ENCODE measurements around the gene EPHX1.
"Not testable (repeated sequence)": the region's sequence is repeated elsewhere in the genome, so short reads cannot be mapped to it uniquely, and the experiment has no call there.

EPHX1 gene

DNA sequence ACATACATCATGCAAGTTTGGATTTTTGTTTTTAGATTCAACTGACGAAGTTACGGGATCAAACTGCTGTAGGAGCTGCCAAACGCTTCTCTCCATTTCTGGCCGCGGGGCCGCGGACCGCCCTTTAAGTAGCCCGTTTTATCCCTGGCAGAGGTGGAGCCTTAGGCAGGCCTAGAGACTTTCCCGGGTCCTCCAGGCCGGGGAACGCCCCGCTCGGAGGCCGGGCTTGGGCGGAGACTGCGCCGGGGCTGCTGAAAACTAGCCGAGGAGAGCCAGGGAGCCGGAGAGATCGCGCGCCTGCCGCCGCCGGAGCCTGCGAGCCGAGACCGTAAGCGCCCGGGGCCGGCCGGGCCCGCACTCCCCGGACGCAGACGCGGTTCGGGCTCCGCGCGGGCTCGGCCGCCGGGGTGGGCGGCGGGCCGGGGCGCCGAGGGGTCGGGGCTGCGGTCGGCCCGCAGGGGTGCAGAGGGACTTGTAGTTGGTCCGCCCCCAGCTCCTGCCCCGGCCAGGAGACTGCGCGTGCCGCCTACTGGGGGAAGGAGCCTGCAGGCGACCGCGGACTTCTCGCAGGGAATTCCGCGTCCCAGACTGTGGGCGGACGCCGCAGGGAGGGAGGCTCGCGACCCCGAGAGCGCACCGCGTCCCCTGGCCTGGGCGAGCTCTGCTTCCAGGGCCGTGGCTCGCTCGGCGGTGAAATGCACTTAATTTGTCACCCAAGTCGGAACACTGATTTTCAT is at the start of gene EPHX1:
Gene EPHX1, plus strand, starts transcription at position 283 of the 737 bp plus-strand sequence. CDS start 18,606 bp downstream, outside the sequence.
- DNase-seq: peak; percentile 55

DNA sequence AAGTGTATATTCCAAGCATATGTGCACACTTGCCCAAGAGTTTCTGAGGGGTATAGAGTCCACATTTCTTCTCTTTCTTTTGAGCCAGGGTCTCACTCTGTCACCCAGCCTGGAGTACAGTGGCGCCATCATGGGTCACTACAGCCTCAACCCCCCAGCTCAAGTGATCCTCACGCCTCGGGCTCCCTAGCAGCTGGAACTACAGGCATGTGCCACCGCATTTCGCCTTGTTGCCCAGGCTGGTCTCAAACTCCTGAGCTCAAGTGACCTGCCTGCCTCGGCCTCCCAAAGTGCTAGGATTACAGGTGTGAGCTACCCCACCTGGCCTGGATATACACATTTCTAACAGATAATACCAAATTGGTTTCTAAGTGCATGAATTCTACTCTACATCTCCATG is 49.4 kb upstream of the EPHX1 start:
- DNase-seq: no peak

DNA sequence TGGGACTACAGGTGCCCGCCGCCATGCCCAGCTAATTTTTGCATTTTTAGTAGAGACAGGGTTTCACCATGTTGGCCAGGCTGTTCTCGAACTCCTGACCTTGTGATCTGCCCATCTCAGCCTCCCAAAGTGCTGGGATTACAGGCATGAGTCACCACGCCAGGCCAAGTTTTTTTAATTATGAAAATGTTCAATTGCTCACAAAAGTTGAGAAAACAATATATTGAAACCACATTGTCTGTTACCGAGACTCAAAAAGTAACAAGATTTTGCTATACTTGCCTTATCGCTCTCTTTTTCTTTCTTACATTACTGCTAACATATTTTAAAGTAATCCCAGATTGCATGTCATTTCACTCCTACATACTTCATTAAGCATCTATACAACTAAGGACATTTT is 48.5 kb upstream of the EPHX1 start:
- DNase-seq: not testable (repeated sequence)

DNA sequence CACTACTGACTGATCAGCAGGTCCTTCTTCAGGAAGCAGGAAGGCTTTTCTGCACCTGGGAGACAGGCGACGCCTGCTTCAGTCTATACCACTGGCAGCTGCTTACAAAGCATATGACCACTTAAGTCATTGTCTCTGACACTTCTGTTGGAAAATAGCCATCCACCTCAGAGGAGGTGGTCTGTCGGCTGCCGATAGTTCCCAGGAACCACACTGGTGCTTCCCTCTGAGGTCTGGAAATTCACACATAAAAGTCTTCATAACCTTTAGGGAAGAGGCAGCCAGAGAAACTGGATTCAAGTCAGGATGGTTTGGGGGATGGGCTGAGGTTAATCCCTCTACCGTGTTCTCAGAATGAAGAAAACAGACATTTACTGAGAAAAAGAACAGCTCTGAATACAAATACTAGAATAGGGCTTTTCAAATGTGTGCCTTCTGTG is 47.9 kb upstream of the EPHX1 start:
- DNase-seq: no peak

DNA sequence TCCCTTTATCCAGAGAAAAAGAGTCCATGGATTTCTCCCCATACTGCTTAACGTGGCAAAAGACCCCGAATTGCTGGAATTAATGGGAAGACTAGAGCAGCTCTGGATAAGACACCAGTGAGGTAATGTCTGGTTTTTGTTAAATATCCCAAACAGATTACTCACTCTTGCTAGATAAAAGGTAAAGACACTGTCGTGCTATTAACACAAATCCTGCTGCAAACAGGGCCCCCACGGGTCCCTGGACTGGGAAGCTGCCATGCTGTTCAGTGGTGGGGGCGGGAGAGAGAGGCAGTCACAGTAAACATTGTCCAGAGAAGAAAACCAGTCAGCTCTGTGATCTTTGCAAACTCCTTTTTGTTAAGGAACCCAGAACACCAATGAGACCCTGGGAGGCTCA is 47.5 kb upstream of the EPHX1 start:
- no peak for DNase-seq

DNA sequence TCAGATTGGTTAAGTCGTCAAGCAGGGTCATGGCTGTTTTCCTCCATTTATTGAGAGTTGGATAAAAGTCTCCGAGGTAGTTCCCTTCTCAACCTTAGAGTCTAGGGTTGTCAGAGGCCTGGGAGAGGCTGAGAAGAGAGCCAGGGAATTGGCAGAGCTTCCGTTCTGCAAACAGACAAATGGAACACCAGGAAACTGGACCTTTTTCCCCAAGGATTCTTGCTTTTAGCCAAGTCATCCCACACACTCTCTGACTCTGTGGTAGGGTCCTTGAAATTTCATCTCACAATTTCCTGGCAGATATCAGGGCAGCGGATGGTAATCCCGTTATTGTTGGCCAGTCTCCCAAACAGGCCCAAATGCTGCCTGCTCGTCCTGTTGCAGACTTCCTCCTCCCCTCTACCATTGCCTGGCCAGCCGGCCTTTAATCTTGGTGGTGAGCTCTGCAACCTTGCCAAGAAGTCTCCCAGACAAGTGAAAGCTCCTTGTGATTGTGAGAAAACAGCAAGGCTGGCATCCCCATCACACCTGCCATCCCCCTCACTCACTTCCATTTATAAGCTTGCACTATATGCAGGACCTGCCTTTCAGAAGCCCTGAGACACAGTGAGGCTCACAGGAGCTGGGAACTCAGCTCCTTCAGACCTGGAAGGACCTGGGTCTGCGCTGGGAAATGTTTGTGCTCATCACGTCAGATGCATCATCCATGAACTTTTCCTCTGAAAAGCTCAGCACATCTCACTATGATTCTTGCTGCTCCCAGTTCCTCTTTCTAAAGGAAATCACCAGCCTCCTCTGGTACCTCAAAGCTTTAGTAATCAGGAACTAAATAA is 46.0 kb upstream of the EPHX1 start:
- no peak for DNase-seq

DNA sequence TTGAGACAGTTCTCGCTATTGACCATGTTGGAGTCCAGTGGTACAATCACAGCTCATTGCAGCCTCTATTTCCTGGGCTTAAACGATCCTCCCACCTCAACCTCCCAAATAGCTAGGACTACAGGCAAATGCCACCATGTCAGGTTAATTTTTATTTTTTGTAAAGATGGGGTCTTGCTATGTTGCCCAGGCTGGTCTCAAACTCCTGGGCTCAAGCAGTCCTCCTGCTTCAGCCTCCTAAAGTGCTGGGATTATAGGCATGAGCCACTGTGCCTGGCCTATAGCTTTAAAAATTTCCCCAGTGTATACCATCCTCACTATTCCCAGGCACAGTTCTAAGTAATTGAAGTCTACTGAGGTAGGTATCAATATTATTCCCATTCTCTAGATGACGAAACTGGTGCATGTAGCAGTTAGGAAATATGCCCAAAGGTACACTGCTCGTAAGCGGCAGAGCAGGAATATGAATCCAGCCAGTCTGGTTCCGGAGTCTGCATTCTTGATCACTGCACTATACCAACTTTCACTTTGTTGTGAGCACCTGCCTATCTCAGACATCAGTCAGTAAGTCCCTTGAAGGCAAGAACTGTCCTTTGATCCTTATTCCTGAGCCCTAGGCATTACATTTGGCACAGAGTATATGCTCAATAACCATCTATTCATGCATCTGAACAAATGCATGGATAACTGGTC is 43.8 kb upstream of the EPHX1 start:
- no peak for DNase-seq

DNA sequence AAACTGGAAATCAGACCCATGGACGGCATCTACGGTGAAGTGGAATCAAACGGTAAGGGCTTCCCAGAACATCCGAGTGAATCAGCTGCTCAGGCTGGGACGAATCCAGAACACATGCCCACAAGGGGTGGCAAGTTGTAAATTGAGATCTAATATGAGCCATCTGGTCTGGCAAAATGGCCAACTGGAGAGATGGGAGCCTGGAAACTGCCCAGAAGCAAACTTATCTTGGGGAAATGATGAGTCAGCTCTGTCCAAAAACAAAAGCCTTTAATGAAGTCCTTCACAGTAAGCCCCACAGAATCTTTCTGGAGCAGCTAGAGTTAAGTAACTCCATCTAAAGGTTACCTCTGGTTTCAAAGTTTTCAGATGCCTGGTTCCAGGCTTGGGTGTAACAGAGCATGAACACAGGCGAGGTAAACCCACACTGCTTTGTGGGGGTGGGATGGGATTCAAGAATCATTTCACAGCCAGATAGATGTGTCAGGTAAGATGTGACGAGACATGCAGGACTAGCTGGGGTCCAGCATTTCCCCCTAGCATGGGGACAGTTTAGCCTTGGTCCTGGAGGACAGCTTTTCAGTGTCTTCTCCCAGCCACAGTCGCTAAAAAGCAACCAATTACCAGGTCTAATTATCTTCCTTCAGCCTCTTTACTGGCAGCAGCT is 42.8 kb upstream of the EPHX1 start:
- DNase-seq: no peak

DNA sequence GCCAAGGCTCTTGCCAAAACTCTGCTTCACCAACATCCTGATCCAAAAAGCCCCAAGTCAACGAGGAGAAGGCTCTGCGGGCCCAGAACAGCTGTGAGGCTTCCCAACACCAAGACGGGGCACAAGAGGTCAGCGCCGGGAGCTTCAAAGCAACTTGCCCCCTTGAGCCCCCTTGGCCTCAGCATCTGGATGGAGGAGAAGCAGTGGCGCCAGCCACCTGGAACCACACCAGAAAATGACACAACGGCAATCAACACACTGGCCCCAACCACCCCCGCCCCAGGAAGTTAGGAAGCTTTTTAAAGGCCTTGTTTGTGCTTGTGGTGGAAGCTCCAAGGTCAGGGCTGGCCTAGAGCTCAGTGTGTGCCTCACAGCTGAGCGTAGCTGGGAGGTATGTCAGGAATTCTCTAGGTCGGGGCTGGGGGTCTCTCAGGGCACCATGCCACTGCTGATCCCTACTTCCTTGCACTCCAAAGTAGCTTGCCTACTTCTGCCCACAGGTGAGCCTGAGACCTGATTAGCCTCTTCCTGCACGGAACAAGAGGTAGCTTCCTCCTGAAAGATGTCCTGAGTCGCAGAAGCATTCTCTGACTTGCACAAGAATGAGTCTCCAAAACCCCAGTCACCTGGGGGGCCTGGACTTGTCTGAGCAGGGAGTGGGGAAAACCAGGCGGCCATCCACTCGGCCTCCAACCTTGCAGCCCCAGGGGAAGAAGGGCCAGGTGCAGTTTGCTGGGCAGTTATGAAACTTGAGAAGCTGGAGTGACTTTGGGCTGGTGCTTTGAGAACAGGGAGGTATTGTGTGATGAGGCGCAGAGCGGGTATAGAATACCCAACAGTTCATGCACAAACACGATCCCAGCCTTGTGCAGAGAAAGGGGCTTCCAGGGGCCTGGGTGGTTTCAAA is 42.0 kb upstream of the EPHX1 start:
- no peak for DNase-seq

DNA sequence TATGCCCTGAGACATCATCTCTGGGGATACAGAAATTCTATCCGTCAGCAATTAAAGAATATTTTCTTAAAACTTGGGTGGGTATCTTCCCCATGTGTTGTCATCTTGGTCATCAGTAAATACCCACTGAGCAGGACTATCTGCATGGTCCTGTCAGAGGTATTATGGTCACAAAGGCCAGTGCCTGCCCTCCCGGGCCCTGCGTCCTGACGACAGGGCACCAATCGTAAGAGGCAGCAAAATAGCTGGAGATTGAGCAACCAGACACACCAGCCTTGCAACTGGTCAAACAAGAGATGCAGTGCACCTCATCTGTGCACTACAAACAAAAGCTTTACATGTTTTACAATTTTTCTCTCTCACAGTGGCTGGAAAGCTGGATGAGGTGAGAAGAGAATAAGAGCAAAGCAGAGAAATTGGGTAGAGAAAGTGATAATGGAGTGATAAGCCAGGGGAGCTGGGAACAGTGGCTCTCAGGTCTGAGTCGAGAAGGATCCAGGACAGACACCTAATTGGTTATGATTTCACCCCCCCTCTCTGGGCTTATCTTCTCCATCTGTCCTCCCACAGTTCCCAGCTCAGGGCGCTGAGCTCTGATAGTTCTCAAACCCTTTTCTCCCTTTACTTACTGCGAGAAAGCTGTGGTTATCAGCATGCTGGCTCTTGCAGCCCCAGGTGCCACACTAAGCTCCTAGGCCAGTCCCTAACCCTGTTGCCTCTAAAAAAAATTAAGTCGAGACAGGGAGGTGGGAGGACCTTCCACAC is 41.1 kb upstream of the EPHX1 start:
- no peak for DNase-seq

DNA sequence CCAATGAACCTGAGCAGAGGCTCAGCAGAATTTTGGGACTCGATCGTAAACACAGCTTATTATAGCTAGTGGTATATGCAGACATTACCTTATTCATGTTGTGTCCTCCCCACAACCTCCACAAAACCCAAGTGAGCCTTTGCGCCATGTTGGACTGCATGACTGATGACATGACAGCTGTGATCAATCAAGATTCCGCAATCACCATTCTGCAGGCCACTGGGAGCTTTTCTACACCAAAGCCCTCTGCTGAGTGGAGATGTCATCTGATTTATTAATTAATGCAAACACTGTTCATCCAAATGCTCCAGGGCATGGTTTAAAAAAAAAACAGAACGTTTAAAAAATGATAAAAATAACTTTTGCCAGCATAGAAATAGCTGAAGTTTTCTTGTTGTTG is 40.2 kb upstream of the EPHX1 start:
- DNase-seq: no peak

DNA sequence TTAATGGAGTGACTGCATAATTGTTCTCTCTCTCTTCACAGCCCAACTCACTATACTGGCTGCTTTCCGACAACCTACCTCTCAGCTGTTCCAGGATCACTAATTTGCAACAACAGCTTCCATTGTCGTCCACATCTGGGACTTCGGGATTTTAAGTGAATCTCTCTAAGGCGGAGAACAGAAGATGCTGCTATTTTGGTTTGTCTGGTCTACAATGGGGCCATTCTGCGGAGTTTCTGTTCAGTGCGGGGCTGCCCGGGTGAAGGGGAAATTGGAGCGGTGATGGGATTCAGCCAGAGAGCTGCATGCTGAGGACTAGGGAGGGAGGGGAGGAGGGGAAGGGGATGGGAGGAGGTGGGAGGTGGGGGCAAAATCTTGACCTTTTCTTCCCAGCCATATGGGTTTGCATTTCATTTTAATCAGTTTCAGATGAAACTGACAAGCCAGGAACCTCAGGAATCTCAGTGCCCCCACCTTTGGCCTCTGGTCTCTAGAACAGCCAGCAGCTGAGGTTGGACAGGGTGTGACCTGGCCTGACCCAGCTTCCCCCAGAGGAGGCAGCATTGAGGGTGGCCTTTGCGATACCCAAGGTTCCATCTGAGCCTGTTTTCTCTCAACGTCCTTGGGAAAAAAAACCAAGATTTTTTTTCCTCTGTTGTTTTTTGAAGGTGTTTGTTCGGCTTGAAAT is 39.2 kb upstream of the EPHX1 start:
- no peak for DNase-seq

DNA sequence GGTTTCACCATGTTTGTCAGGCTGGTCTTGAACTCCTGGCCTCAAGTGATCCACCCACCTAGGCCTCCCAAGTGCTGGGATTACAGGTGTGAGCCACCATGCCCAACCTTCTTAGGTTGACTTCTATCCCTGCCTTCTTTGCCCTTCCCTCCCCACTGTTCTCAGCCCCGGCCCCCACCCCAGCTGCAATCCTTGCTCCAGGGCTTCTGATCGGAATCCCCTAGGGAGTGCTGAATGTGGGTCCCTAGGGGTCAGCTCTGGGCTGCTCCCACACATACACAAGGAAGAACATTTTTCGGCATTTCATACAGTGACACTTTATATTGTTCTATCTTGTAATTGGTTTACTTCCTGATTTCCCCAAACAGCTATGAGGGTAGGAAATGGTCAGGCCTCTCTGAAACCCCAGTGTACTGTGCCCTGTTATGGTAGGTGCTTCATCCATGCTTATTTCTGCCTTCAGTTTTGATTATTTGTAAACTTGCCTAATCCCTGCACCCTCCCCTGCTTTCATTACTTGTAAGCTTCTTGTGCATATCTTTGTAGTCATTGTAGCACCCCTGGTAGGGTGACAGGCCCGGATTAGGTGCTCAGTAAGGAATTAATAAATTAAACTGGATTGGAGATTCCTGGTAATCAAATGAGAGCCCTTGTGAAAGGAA is 38.1 kb upstream of the EPHX1 start:
- DNase-seq: no peak

DNA sequence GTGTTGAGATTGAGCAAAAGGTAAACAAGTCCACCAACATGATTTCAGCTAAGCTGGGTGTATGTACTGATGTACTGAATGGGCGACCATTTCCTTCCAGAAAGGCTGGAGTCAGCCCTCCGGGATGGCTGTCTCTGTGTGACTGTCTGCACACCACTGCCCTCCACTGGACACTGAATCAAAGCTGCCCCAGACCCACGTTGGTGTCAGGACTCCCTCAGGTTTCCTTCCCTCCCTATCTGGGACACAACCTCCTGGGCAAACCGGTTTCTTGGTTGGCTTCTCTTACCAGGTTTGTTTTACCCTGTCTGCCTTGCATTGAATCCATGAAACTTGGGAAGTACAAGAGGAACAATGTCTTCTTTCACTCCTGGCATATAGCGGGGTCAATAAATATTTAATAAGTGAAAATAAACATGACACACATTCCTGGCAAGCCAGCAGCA is 37.6 kb upstream of the EPHX1 start:
- DNase-seq: peak; percentile 24

DNA sequence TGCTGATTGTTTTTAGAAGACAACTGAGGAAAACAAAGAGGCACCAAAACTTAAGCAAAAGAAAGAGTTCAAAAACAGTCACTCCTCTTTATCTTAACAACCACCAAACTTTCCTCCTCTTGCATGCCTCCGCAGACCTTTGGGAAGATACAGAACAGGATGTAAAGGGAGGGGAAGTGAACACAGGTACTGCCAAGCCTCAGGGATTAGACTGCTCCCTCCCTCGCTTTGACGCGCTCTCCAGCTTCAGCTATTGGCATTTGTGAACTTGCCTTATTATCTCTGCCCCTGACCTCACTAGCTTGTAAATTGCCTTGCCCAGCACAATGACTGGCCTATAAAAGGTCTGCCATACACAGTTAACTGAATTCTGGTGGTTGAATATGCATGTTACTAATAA is 37.1 kb upstream of the EPHX1 start:
- DNase-seq: no peak

DNA sequence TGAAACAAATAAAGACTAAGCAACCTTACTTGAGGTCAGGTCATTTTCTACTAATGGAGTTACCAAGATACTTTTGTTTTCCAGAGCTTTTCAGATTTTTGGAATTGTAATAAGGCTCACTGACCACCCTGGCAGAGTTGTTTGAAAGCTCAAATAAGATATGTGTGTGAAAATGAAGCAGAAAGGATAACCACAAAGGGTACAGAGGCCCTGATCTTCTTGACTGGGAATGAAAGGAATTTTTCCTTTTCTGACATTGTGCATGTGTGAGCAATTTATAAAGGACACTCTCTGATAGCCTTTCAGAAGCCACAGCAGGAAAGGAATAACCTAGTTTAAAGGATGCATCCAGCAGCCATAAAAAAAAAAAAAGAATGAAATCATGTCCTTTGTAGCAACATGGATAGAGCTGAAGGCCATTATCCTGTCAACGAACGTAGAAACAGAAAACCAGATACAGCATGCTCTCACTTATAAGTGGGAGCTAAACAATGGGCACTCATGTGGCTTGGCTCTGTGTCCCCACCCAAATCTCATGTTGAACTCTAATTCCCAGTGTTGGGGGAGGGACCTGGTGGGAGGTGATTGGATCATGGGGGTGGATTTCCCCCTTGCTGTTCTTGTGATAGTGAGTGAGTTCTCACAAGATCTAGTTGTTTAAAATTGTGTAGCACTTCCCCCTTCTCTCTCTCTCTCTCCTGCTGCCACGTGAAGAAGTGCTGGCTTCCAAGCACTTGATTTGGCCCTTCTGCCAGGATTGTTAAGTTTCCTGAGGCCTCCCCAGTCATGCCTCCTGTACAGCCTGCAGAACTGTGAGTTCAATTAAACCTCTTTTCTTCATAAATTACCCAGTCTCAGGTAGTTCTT is 35.4 kb upstream of the EPHX1 start:
- no peak for DNase-seq

DNA sequence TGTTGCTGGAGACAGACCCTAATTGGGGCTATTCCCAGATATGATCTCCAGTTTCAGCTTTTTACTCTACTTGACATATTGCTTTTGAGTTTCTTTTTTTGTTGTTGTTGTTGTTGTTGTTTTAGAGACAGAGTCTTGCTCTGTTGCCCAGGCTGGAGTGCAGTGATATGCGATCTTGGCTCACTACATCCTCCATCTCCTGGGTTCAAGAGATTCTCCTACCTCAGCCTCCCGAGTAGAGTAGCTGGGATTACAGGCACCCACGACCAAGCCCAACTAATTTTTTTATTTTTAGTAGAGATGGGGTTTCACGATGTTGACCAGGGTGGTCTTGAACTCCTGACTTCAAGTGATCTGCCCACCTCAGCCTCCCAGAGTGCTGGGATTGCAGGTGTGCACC is 33.6 kb upstream of the EPHX1 start:
- DNase-seq: no peak

DNA sequence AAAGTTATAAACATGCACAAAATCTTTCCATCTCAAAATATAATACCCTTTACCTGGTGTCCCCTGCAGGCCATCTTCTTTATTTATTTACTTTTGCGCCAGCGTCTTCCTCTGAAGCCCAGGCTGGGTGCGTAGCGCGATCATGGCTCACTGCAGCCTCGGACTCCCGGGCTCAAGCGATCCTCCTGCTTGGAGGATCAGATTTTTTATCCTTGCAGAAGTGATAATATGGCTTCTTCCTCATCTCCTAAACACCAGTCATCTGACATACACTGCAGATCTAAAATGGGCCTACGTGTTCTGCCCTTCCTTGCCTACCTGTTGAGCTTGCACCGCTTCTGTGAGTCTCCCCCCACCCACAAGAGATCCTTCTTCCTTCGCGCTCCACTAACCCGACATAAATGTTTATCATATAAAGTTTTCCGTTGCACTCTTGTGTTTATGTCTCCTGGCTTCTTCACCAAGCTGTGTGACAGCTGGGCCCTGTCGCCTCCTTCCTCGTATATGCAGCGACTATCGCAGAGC is 32.8 kb upstream of the EPHX1 start:
- DNase-seq: no peak

Measured in CD4-positive, alpha-beta T cell treated with Interleukin-12 subunit alpha and Interleukin-12 subunit beta, for 1 hour (primary cell).